ENCODE results near the gene SYTL5.

The SYTL5 gene

GRCh38 chrX:38109042-38109898 lies 102.9 kb downstream of the SYTL5 start:
- DNase-seq (ENCODE audit: low read depth): no peak

GRCh38 chrX:38110231-38110630 lies 103.9 kb downstream of the SYTL5 start:
- no peak overlapping the region for H3K4me3 ChIP-seq (ENCODE audit: low read length)
- DNase-seq (ENCODE audit: low read depth): no peak
- no peak for TF ChIP-seq CTCF (conservative IDR thresholded peaks at IDR 0.05; ENCODE audit: low read depth, low read length)

More at GRCh38 chrX:38109042-38109898, 102.9 kb downstream of the SYTL5 start:
- TF ChIP-seq CTCF (conservative IDR thresholded peaks at IDR 0.05; ENCODE audit: low read depth, low read length): no peak
- no peak overlapping the region for H3K4me3 ChIP-seq (ENCODE audit: low read length)

GRCh38 chrX:38111196-38111595 lies 104.8 kb downstream of the SYTL5 start:
- H3K4me3 ChIP-seq (ENCODE audit: low read length): no peak overlapping the region
- no peak for DNase-seq (ENCODE audit: low read depth)
- TF ChIP-seq CTCF (conservative IDR thresholded peaks at IDR 0.05; ENCODE audit: low read depth, low read length): no peak

GRCh38 chrX:38112566-38112965 lies 106.2 kb downstream of the SYTL5 start:
- no peak for TF ChIP-seq CTCF (conservative IDR thresholded peaks at IDR 0.05; ENCODE audit: low read depth, low read length)
- DNase-seq (ENCODE audit: low read depth): no peak

GRCh38 chrX:38116706-38117105 lies 110.4 kb downstream of the SYTL5 start:
- no peak overlapping the region for H3K4me3 ChIP-seq (ENCODE audit: low read length)
- TF ChIP-seq CTCF (conservative IDR thresholded peaks at IDR 0.05; ENCODE audit: low read depth, low read length): no peak
- DNase-seq (ENCODE audit: low read depth): no peak

More at GRCh38 chrX:38112566-38112965, 106.2 kb downstream of the SYTL5 start:
- H3K4me3 ChIP-seq (ENCODE audit: low read length): no peak overlapping the region

GRCh38 chrX:38117485-38117884 lies 111.1 kb downstream of the SYTL5 start:
- no peak overlapping the region for H3K4me3 ChIP-seq (ENCODE audit: low read length)
- DNase-seq (ENCODE audit: low read depth): peak; percentile 8
- no peak for TF ChIP-seq CTCF (conservative IDR thresholded peaks at IDR 0.05; ENCODE audit: low read depth, low read length)

- no peak overlapping the region for H3K4me3 ChIP-seq (ENCODE audit: low read length)
These were observed 117.6 kb downstream of the SYTL5 start for GRCh38 chrX:38124000-38124399.

More at GRCh38 chrX:38124000-38124399, 117.6 kb downstream of the SYTL5 start:
- no peak for TF ChIP-seq CTCF (conservative IDR thresholded peaks at IDR 0.05; ENCODE audit: low read depth, low read length)
- DNase-seq (ENCODE audit: low read depth): no peak
